ENCODE measurements around the gene HIPK2.

HIPK2 gene

GRCh38 chr7:139777948-139778841 lies at the start of gene HIPK2:
Gene HIPK2, minus strand, starts transcription at chr7:139777998. Its CDS starts 375 bp downstream, at chr7:139777623.
- peak; percentile 57 for DNase-seq

DNA sequence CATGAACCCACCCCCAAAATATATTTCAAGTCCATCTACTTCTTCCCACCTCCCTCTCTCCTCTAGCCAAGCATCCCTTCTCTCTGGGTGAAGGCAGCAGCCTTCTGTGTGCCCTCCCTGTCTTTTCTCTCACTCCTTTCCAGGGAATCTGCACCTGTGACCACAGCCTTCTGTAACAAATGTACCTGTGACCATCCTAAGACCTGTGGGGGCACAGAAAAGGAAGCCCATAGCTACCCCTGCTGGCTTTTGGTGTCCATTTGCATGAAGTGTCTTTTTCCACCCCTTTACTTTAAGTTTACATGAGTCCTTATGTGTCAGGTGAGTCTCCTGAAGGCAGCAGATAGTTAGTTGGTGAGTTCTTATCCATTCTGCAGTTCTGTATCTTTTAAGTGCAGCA lies 49.2 kb upstream of the HIPK2 start:
- DNase-seq, result no peak

DNA sequence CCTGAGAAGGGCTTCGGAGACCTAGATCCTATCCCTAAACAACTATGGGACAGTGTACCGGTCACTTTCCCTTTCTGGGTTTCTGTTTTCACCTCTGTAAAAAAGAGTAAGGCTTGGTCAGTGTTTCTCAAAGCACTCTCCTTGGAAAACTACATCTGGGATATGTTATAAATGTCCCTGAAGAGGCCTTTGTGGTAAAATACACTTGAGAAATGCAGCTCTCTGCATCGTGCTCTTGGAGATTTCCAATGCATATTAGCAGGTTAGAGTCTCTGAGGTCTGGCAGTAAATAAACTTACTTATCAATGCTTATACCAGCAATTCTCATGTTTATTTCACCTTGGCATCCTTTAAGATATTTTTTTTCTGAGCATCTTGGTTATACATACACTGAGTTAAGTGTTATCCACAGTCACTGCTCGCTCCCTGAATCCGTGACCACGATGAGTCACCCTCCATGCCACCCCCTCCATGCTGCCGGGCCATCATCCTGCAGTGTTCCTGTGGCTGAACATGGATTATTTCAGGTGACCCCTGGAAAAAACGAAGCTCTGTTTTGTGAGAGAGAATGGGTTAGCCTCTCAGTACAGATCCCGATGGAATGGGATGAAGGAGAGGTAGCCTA lies 48.0 kb upstream of the HIPK2 start:
- no peak for DNase-seq

GRCh38 chr7:139823959-139824521 lies 46.2 kb upstream of the HIPK2 start:
- no peak for DNase-seq

- DNase-seq, result no peak
Measured at GRCh38 chr7:139822855-139823254, 45.1 kb upstream of the HIPK2 start.

GRCh38 chr7:139821349-139822105 lies 43.7 kb upstream of the HIPK2 start:
- no peak for DNase-seq

DNA sequence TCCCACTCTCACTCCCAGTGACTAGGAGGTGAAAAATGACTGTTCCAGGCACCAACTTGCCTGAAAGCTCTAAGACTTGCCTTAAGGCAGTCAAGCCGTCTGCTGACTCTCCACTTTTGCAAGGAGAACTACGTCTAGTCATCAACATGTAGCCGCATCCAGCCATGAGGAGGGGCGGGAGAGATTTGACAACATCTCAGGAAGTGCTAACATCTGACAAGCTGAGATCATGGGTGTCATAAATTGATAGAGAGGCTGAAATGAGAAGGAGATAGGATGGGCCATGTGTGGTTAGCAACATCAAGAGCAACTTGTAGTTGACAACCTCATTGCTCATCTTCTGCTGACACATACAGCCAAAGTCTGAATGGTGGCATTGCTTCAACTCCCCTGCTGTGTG lies 42.3 kb upstream of the HIPK2 start:
- DNase-seq, result no peak

GRCh38 chr7:139817249-139817648 lies 39.5 kb upstream of the HIPK2 start:
- no peak for DNase-seq

DNA sequence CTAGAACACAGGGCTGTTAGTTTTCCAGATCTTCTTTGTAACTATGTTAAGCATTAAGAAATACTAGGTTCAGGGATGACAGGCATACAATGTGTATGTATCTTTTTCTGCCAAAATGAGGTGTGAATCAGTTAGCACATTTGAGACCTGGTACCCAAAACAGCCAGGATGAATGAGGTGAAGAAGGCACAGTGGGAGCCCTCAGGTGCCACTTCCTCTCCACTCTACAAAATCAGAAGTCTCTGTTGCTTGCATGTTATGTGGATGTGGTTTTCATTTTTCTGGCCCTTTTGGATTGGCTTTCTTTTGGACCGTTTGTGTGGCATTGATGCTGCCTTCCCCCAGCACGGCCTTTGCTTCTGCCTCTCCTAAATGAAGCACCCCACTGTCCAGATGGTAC lies 35.9 kb upstream of the HIPK2 start:
- DNase-seq, result no peak

- no peak for DNase-seq
Measured at GRCh38 chr7:139813151-139813550, 35.4 kb upstream of the HIPK2 start.

GRCh38 chr7:139811066-139811465 lies 33.3 kb upstream of the HIPK2 start:
- DNase-seq, result no peak

GRCh38 chr7:139808846-139809442 lies 31.1 kb upstream of the HIPK2 start:
- no peak for DNase-seq

DNA sequence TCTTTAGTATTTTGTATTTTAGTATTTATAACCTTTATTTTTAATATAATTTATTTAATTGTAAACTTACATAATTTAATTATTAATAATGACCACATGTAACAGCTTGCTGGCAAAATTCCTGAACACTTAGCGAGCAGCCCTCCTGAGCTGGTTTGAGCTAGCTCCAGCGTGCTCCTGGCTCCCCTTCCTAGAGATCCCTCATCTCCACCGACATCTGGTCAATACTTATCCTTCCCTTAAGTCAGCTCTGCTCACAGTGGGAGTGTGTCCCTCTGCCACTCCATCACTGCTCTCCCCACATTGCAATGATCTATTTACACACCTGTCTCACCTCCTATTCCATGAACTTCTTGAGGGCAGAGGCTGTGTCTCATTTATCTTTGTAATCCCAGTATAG lies 30.6 kb upstream of the HIPK2 start:
- DNase-seq, result no peak

DNA sequence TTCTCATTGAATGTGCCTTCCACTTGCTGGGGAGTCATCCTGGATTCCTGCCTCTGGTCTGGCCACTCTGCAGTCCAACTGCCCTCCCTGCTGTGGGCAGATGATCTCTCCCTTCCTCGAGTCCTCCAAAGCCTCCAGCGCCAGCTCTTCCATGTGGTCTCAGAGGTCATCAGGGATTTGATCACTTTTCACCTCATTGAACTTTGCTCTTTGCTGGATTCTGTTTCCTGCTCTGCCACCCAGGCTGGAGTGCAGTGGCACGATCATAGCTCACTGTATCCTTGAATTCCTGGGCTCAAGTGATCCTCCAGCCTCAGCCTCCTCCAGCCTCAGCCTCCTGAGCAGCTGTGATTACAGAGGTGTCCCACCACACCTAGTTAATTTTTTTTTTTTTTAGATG lies 29.2 kb upstream of the HIPK2 start:
- DNase-seq, result no peak

DNA sequence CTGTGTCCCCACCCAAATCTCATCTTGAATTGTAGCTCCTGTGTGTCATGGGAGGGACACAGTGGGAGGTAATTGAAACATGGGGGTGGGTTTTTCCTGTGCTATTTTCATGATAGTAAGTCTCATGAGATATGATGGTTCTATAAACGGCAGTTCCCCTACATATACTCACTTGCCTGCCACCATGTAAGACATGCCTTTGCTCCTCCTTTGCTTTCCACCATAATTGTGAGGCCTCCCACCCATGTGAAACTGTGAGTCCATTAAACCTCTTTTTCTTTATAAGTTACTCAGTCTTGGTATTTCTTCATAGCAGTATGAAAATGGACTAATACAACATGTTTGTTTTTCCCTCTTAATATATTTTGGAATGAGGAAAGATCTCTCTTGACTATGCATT lies 26.8 kb upstream of the HIPK2 start:
- no peak for DNase-seq

DNA sequence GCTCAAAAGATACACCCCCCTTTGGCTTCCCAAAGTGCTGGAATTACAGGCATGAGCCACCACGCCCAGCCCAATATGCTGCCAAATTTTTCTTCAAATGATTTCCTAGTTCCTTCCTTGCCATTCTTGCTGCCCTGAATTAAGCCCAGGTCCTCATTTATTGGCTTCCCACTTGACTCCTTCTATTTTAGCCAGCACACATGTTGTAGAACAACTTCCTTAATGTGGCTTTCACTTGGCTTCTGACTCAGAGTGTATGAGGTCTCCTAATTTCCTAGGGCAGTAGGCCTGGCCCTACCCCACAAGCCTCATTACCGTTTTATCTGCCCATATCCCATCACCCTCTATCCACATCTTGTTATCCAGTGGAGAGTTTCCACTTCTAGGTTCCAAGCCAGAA lies 21.8 kb upstream of the HIPK2 start:
- no peak for DNase-seq

- DNase-seq, result no peak
Measured at GRCh38 chr7:139798892-139799291, 21.1 kb upstream of the HIPK2 start.

GRCh38 chr7:139798221-139798620 lies 20.4 kb upstream of the HIPK2 start:
- DNase-seq, result no peak

GRCh38 chr7:139797607-139798006 lies 19.8 kb upstream of the HIPK2 start:
- no peak for DNase-seq

- DNase-seq, result no peak
Measured at GRCh38 chr7:139791316-139791715, 13.5 kb upstream of the HIPK2 start.

GRCh38 chr7:139784648-139785047 lies 6.8 kb upstream of the HIPK2 start:
- DNase-seq, result no peak

- peak; percentile 18 for DNase-seq
Measured at GRCh38 chr7:139783647-139784385, 6.0 kb upstream of the HIPK2 start.

Data from NCI-H1436 (cell line).